H1 (cell line): ENCODE data around the gene TBRG4. TPM values are rescaled to one million over a fixed set of nuclear protein-coding genes. Genes with fewer than 3 reads are reported as not detected.

Source experiments
- CTCF ChIA-PET: fragments of 300-600 bp; sonication (Branson Sonifier 250); formaldehyde crosslinking; loops from one replicate; lab custom pipeline; 2021; ENCODE audit not compliant: partially characterized antibody; lab: Charles Lee
- POLR2A ChIA-PET: fragments of 300-600 bp; sonication (Branson Sonifier 250); formaldehyde crosslinking; loops from one replicate; lab custom pipeline; 2021; ENCODE audit warnings: inconsistent platforms; ENCODE audit not compliant: partially characterized antibody; lab: Charles Lee
- DNase-seq, 2 experiments: peaks; one replicate each; pipeline versions ENCODE4 v3.0.0 to v3.0.0-alpha.2; 2010 to 2022; ENCODE audit warnings: low spot score in 2 of 2, low read depth in 1 of 2, mixed read lengths in 1 of 2
- FAIRE-seq: peaks from 2 replicates; lab custom pipeline; 2011; peaks lifted over from hg19 to GRCh38; lab: Jason Lieb, UNC
- H2AFZ ChIP-seq: 2 replicates; pipeline ENCODE4 v1.8.1; 2012; ENCODE audit warnings: low read length, inconsistent platforms
- H2AK5ac ChIP-seq: 2 replicates; pipeline ENCODE4 v1.6.1; 2013; ENCODE audit warnings: low read depth, low read length
- H2BK120ac ChIP-seq: replicated peaks from 2 replicates; pipeline ENCODE3; 2013; ENCODE audit warnings: low read depth, low read length, inconsistent platforms
- H2BK12ac ChIP-seq: 2 replicates; pipeline ENCODE4 v1.6.1; 2013; ENCODE audit warnings: low read depth, low read length
- H2BK15ac ChIP-seq: 2 replicates; pipeline ENCODE4 v1.6.1; 2013; ENCODE audit warnings: low read length
- H2BK20ac ChIP-seq: 2 replicates; pipeline ENCODE4 v1.6.1; 2013; ENCODE audit warnings: low read length
- H2BK5ac ChIP-seq: 2 replicates; pipeline ENCODE4 v1.6.1; 2013; ENCODE audit warnings: low read depth, low read length
- H3K14ac ChIP-seq: 2 replicates; pipeline ENCODE4 v1.6.1; 2013; ENCODE audit warnings: inconsistent platforms; ENCODE audit not compliant: insufficient read length
- H3K18ac ChIP-seq: 2 replicates; pipeline ENCODE4 v1.6.1; 2013; ENCODE audit warnings: low read length; ENCODE audit errors: extremely low read depth
- H3K23ac ChIP-seq: 2 replicates; pipeline ENCODE4 v1.6.1; 2013; ENCODE audit warnings: inconsistent platforms; ENCODE audit not compliant: insufficient read length
- H3K23me2 ChIP-seq: 2 replicates; pipeline ENCODE4 v1.6.1; 2013; ENCODE audit warnings: low read depth, low read length
- H3K27ac ChIP-seq: 2 replicates; pipeline ENCODE4 v1.6.1; 2011; ENCODE audit warnings: low read depth, low read length, inconsistent platforms
- H3K27me3 ChIP-seq, 4 experiments: replicated peaks in 1 of 4; 1 replicate in 1 of 4; 2 replicates in 3 of 4; pipeline versions ENCODE4 v1.6.1 to v1.8.1; 2011 to 2013; ENCODE audit warnings: low read length in 3 of 4, mild to moderate bottlenecking in 3 of 4, inconsistent platforms in 2 of 4, mixed read lengths in 2 of 4, moderate library complexity in 1 of 4; ENCODE audit not compliant: control insufficient read depth in 3 of 4, insufficient read depth in 3 of 4; ENCODE audit errors: extremely low read depth in 1 of 4
- H3K36me3 ChIP-seq, 4 experiments: 2 replicates each; pipeline versions ENCODE4 v1.6.1 to v1.8.1; 2011 to 2013; ENCODE audit warnings: mild to moderate bottlenecking in 4 of 4, low read length in 3 of 4, moderate library complexity in 2 of 4, control low read depth in 1 of 4, inconsistent platforms in 1 of 4; ENCODE audit not compliant: insufficient read depth in 4 of 4, control insufficient read depth in 2 of 4
- H3K4ac ChIP-seq: replicated peaks from 2 replicates; pipeline ENCODE3; 2013; ENCODE audit warnings: low read length, low read depth, mixed read lengths, inconsistent platforms; ENCODE audit not compliant: insufficient read length
- H3K4me1 ChIP-seq, 4 experiments: replicated peaks in 1 of 4; 1 replicate in 1 of 4; 2 replicates in 3 of 4; pipeline versions ENCODE4 v1.6.1 to v1.8.1; 2011 to 2013; ENCODE audit warnings: low read length in 3 of 4, inconsistent platforms in 2 of 4, mixed read lengths in 1 of 4; ENCODE audit not compliant: insufficient read depth in 4 of 4, control insufficient read depth in 3 of 4
- H3K4me2 ChIP-seq, 2 experiments: 2 replicates each; pipeline versions ENCODE4 v1.6.1 to v1.8.1; 2011 to 2013; ENCODE audit warnings: low read depth in 2 of 2, low read length in 2 of 2, control low read depth in 1 of 2, inconsistent platforms in 1 of 2, mild to moderate bottlenecking in 1 of 2; ENCODE audit not compliant: insufficient read depth in 1 of 2
- H3K4me3 ChIP-seq, 4 experiments: fragments of 200-600, 300-600 bp in 1 of 4; sonication (generic), shearing (Covaris generic), sonication (Bioruptor Twin) in 1 of 4; 2 replicates each; pipeline versions ENCODE4 v1.5.1 to v1.8.1; 2011 to 2016; ENCODE audit warnings: low read length in 4 of 4, low read depth in 3 of 4, control low read depth in 2 of 4, inconsistent platforms in 2 of 4, mild to moderate bottlenecking in 2 of 4, mixed read lengths in 1 of 4, moderate library complexity in 1 of 4; ENCODE audit not compliant: insufficient read depth in 2 of 4; ENCODE audit errors: extremely low read depth in 1 of 4
- H3K56ac ChIP-seq: replicated peaks from 2 replicates; pipeline ENCODE3; 2013; ENCODE audit warnings: low read depth, mild to moderate bottlenecking, mixed read lengths, low read length, inconsistent platforms; ENCODE audit not compliant: insufficient read length
- H3K79me1 ChIP-seq: 2 replicates; pipeline ENCODE4 v1.6.1; 2013; ENCODE audit warnings: low read depth, low read length, control low read depth
- H3K79me2 ChIP-seq, 2 experiments: 2 replicates each; pipeline versions ENCODE4 v1.6.1 to v1.8.1; 2012 to 2013; ENCODE audit warnings: low read length in 2 of 2, mild to moderate bottlenecking in 2 of 2, inconsistent platforms in 1 of 2; ENCODE audit not compliant: insufficient read depth in 2 of 2, control insufficient read depth in 1 of 2
- H3K9ac ChIP-seq, 4 experiments: replicated peaks in 1 of 4; 1 replicate in 1 of 4; 2 replicates in 3 of 4; pipeline versions ENCODE4 v1.6.1 to v1.8.1; 2011 to 2013; ENCODE audit warnings: low read depth in 3 of 4, low read length in 3 of 4, control low read depth in 2 of 4, mild to moderate bottlenecking in 2 of 4, moderate library complexity in 2 of 4, inconsistent platforms in 1 of 4; ENCODE audit errors: extremely low read depth in 1 of 4
- H3K9me3 ChIP-seq, 2 experiments: 2 replicates each; pipeline versions ENCODE4 v1.6.1 to v1.8.1; 2012 to 2013; ENCODE audit warnings: mild to moderate bottlenecking in 2 of 2, moderate library complexity in 2 of 2, control low read depth in 1 of 2, inconsistent platforms in 1 of 2, low read depth in 1 of 2, low read length in 1 of 2, mixed read lengths in 1 of 2; ENCODE audit not compliant: insufficient read depth in 2 of 2
- H4K20me1 ChIP-seq, 2 experiments: replicated peaks in 1 of 2; 2 replicates each; pipeline versions ENCODE3 to v1.8.1; 2011 to 2013; ENCODE audit warnings: inconsistent platforms in 2 of 2, low read length in 2 of 2, mild to moderate bottlenecking in 1 of 2; ENCODE audit not compliant: insufficient read depth in 2 of 2, control insufficient read depth in 1 of 2
- H4K5ac ChIP-seq: 2 replicates; pipeline ENCODE4 v1.6.1; 2013; ENCODE audit warnings: low read length, low read depth, mixed read lengths, inconsistent platforms; ENCODE audit not compliant: insufficient read length
- H4K8ac ChIP-seq: 2 replicates; pipeline ENCODE4 v1.8.0; 2013; ENCODE audit warnings: mild to moderate bottlenecking, moderate library complexity, low read length, inconsistent platforms; ENCODE audit not compliant: insufficient read depth; ENCODE audit errors: extremely low read depth
- H4K91ac ChIP-seq: replicated peaks from 2 replicates; pipeline ENCODE3; 2013; ENCODE audit warnings: low read length, mixed read lengths, inconsistent platforms; ENCODE audit not compliant: insufficient read length
- ATF2 ChIP-seq: IDR thresholded peaks from 2 replicates; pipeline ENCODE4 v1.6.1; 2012; ENCODE audit warnings: low read length, inconsistent platforms
- BCL11A ChIP-seq, 2 experiments: IDR thresholded peaks; one replicate each; pipeline ENCODE4 v1.6.1; 2011; ENCODE audit warnings: low read depth in 2 of 2, low read length in 2 of 2, mild to moderate bottlenecking in 2 of 2
- CBX8 ChIP-seq: fragments of 300-800, 300-1000 bp; sonication (generic); IDR thresholded peaks from 2 replicates; pipeline ENCODE4 v1.7.1; 2016; ENCODE audit warnings: low read depth, low read length, borderline replicate concordance
- CREB1 ChIP-seq: IDR thresholded peaks from 2 replicates; pipeline ENCODE4 v1.6.1; 2012; ENCODE audit warnings: inconsistent platforms
- CTCF ChIP-seq, 3 experiments: IDR thresholded peaks; 1 replicate in 2 of 3; 2 replicates in 1 of 3; pipeline versions ENCODE4 v1.5.1 to v1.6.1; 2011; ENCODE audit warnings: low read length in 3 of 3, mild to moderate bottlenecking in 3 of 3, inconsistent platforms in 2 of 3, low read depth in 1 of 3, moderate library complexity in 1 of 3; ENCODE audit not compliant: insufficient read depth in 1 of 3; ENCODE audit errors: control extremely low read depth in 1 of 3
- JUND ChIP-seq: IDR thresholded peaks from 2 replicates; pipeline ENCODE4 v1.6.1; 2011; ENCODE audit warnings: mild to moderate bottlenecking, improper control_type of control experiment, low read length
- RXRA ChIP-seq: IDR thresholded peaks from 2 replicates; pipeline ENCODE4 v1.6.1; 2011; ENCODE audit warnings: low read depth, mild to moderate bottlenecking, low read length, moderate library complexity; ENCODE audit not compliant: insufficient read depth
- SP2 ChIP-seq: IDR thresholded peaks from 2 replicates; pipeline ENCODE4 v1.6.1; 2012; ENCODE audit warnings: mild to moderate bottlenecking, low read length, inconsistent platforms
- WGBS, 2 experiments: shearing (Covaris generic) in 1 of 2; methylation state at CpG; one replicate each; pipeline versions ENCODE4 v1.1.6 to v1.1.7; 2013 to 2015; ENCODE audit warnings: low lambda C conversion rate in 2 of 2, mixed read lengths in 2 of 2, inconsistent platforms in 1 of 2, low coverage in 1 of 2, missing lambda C conversion rate in 1 of 2; ENCODE audit not compliant: insufficient replicate concordance in 2 of 2, insufficient coverage in 1 of 2, insufficient read length in 1 of 2; ENCODE audit errors: extremely low coverage in 1 of 2, missing lambda C conversion rate in 1 of 2; 5-methylcytosine and 5-hydroxymethylcytosine counted together
- polyA plus RNA-seq, 7 experiments: library from polyadenylated mRNA; depleted of rRNA in 3 of 7; stranded (reverse) in 5 of 7; unstranded in 2 of 7; fragments of >200 nt in 5 of 7; fragments of 200-250 nt in 2 of 7; gene quantifications; 1 replicate in 5 of 7; 2 replicates in 1 of 7; 4 replicates in 1 of 7; pipeline versions ENCODE4 v1.2.1 to v1.2.3, GENCODE V29; 2011 to 2013; ENCODE audit warnings: missing spikeins in 2 of 7, mixed read lengths in 2 of 7
- total RNA-seq: library from RNA; stranded (reverse); fragmentation: NEBNext Ultra II Directional; extraction: Animal tissue kit (Norgen Biotek cat#: 25700); gene quantifications from 2 replicates; pipeline ENCODE4 v1.2.1, GENCODE V29; 2021

Gene TBRG4
- total and polyA plus RNA-seq, 2 of the 8 experiments (the other 6 are each of a cell fraction or from before 2014, with no cell fraction given), result 110 to 137 TPM

GRCh38 chr7:45080958-45081669 is 30.4 kb downstream of the TBRG4 start:
- H3K36me3 ChIP-seq, result peaks cover 0 to 1% (median 0%) of the 10 kb centered on the region in 4 experiments; a peak in 2 of 8 replicates
- TF ChIP-seq SP2, result no peak
- no peak for TF ChIP-seq CBX8
- TF ChIP-seq RXRA, result no peak
- TF ChIP-seq ATF2, result no peak
- no peak for TF ChIP-seq CREB1
- TF ChIP-seq BCL11A (IDR thresholded peaks at IDR 0.05; ENCODE audit: low read depth in 2 of 2, low read length in 2 of 2), result no peak
- no peak for TF ChIP-seq JUND
- TF ChIP-seq CTCF (IDR thresholded peaks at IDR 0.05; ENCODE audit: control extremely low read depth in 1 of 3, insufficient read depth in 1 of 3, low read depth in 1 of 3, low read length in 3 of 3), result no peak

More at GRCh38 chr7:45080958-45081669, 30.4 kb downstream of the TBRG4 start:
- Histone ChIP-seq H2BK120ac (no peak overlapping the region), H3K79me2 (no peaks in the 10 kb centered on the region), H3K27ac (no peak overlapping the region), H3K4me2 (no peak overlapping the region), H2BK12ac (no peak overlapping the region), H2AK5ac (no peak overlapping the region), H4K8ac (peak overlapping the region; percentile 35; the same call in 1 of the 2 replicates), H2BK5ac (no peak overlapping the region), H3K23me2 (no peaks in the 10 kb centered on the region), H3K23ac (no peak overlapping the region), H3K56ac (no peak overlapping the region), H3K18ac (no peak overlapping the region), H4K91ac (no peak overlapping the region), H2BK20ac (no peak overlapping the region), H2AFZ (no peak overlapping the region), H4K20me1 (no peaks in the 10 kb centered on the region), H3K4me3 (no peak overlapping the region), H3K14ac (no peak overlapping the region), H3K79me1 (no peaks in the 10 kb centered on the region), H3K4me1 (no peaks in the 10 kb centered on the region; a peak in 1 of 7 replicates), H2BK15ac (no peak overlapping the region), H4K5ac (no peak overlapping the region), H3K27me3 (no peaks in the 10 kb centered on the region), H3K9me3 (no peaks in the 10 kb centered on the region), H3K4ac (no peak overlapping the region), H3K9ac (no peak overlapping the region)
- POLR2A ChIA-PET, result interaction anchor here (0.8 to 1.6 kb wide), 4 partner anchors 8 to 96 kb away, joined by 3 read pairs; partner anchors contain the start of gene NACAD
- CTCF ChIA-PET, result interaction anchor here (0.6 to 1.7 kb wide), 6 partner anchors 8 to 224 kb away, joined by 3 to 8 read pairs (median 3); no protein-coding TSS in a partner anchor
- 81% methylated on average over 13 of the region's 14 CpGs; no CpG with 5 or more reads in 1 of the 2 experiments for WGBS, 2 experiments
- DNase-seq, result no peak
- no peak for FAIRE-seq
